HG02973 (cell line): ENCODE data around the gene ACAP3.

Experiments
- ATAC-seq: cut with Tn5 transposase; IDR thresholded peaks from one replicate; pipeline ENCODE4 v1.9.1; 2021; ENCODE audit warnings: moderate library complexity; ENCODE audit not compliant: unreplicated experiment

Gene ACAP3

GRCh38 chr1:1345860-1346500 lies 38.2 kb upstream of the ACAP3 start:
- no peak for ATAC-seq

- ATAC-seq: no peak
Observed at GRCh38 chr1:1345384-1345783, 37.7 kb upstream of the ACAP3 start.

- ATAC-seq: no peak
Observed at GRCh38 chr1:1344655-1345361, 37.1 kb upstream of the ACAP3 start.

GRCh38 chr1:1343811-1344421 lies 36.2 kb upstream of the ACAP3 start:
- no peak for ATAC-seq

- no peak for ATAC-seq
Observed at GRCh38 chr1:1342584-1343115, 34.9 kb upstream of the ACAP3 start.

GRCh38 chr1:1342061-1342562 lies 34.4 kb upstream of the ACAP3 start:
- ATAC-seq: no peak

GRCh38 chr1:1341549-1342021 lies 33.9 kb upstream of the ACAP3 start:
- ATAC-seq: no peak

GRCh38 chr1:1340791-1341548 lies 33.2 kb upstream of the ACAP3 start:
- no peak for ATAC-seq

GRCh38 chr1:1340185-1340584 lies 32.5 kb upstream of the ACAP3 start:
- no peak for ATAC-seq

GRCh38 chr1:1338278-1338677 lies 30.5 kb upstream of the ACAP3 start:
- no peak for ATAC-seq

- ATAC-seq: no peak
Observed at GRCh38 chr1:1337793-1338147, 30.0 kb upstream of the ACAP3 start.

- no peak for ATAC-seq
Observed at GRCh38 chr1:1336931-1337792, 29.4 kb upstream of the ACAP3 start.

GRCh38 chr1:1336446-1336845 lies 28.7 kb upstream of the ACAP3 start:
- ATAC-seq: no peak

GRCh38 chr1:1335792-1336248 lies 28.1 kb upstream of the ACAP3 start:
- no peak for ATAC-seq

- no peak for ATAC-seq
Observed at GRCh38 chr1:1335283-1335682, 27.6 kb upstream of the ACAP3 start.

- ATAC-seq: no peak
Observed at GRCh38 chr1:1334835-1335234, 27.1 kb upstream of the ACAP3 start.

GRCh38 chr1:1333551-1334241 lies 26.0 kb upstream of the ACAP3 start:
- no peak for ATAC-seq

GRCh38 chr1:1332774-1333480 lies 25.2 kb upstream of the ACAP3 start:
- no peak for ATAC-seq
